ENCODE results near the gene ZBP1. TPM values are rescaled to one million over a fixed set of nuclear protein-coding genes. Genes with fewer than 3 reads are reported as not detected.

The ZBP1 gene
- total RNA-seq, 1 experiment from 2014 or later = 2.9 TPM

GRCh38 chr20:57649617-57650015 is 29.4 kb upstream of the ZBP1 start:
- intact Hi-C loops (cut with micrococcal nuclease; ENCODE audit: unreplicated experiment) = no loop called here
- BruUV-seq (replicated peaks) = no TSS peak
- peak; percentile 21 for DNase-seq
- no peak overlapping the region for H3K4me3 Mint-ChIP-seq (ENCODE audit: low read depth, unreplicated experiment)
- H3K4me1 Mint-ChIP-seq (ENCODE audit: low read depth, unreplicated experiment) = peaks cover 34% of the 10 kb centered on the region
- CTCF ChIA-PET = no interaction called here
- H3K9me3 Mint-ChIP-seq (ENCODE audit: low read depth, unreplicated experiment) = peaks cover under 1% of the 10 kb centered on the region
- peaks cover 100% of the 10 kb centered on the region for H3K36me3 Mint-ChIP-seq (ENCODE audit: insufficient read depth, unreplicated experiment)
- no peaks in the 10 kb centered on the region for H3K27me3 Mint-ChIP-seq (ENCODE audit: unreplicated experiment)
- peak overlapping the region; percentile 95 for H3K27ac Mint-ChIP-seq (ENCODE audit: unreplicated experiment)
- TF ChIP-seq CTCF (IDR thresholded peaks at IDR 0.05; ENCODE audit: unreplicated experiment) = no peak

DNA sequence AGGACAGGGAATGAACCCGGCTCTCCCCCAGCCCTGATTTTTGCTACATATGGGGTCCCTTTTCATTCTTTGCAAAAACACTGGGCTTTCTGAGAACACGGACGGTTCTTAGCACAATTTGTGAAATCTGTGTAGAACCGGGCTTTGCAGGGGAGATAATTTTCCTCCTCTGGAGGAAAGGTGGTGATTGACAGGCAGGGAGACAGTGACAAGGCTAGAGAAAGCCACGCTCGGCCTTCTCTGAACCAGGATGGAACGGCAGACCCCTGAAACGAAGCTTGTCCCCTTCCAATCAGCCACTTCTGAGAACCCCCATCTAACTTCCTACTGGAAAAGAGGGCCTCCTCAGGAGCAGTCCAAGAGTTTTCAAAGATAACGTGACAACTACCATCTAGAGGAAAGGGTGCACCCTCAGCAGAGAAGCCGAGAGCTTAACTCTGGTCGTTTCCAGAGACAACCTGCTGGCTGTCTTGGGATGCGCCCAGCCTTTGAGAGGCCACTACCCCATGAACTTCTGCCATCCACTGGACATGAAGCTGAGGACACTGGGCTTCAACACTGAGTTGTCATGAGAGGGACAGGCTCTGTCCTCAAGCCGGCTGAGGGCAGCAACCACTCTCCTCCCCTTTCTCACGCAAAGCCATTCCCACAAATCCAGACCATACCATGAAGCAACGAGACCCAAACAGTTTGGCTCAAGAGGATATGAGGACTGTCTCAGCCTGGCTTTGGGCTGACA is 28.8 kb upstream of the ZBP1 start:
- no peaks in the 10 kb centered on the region for H3K27me3 Mint-ChIP-seq (ENCODE audit: unreplicated experiment)
- H3K4me3 Mint-ChIP-seq (ENCODE audit: low read depth, unreplicated experiment) = no peak overlapping the region
- intact Hi-C loops (cut with micrococcal nuclease; ENCODE audit: unreplicated experiment) = no loop called here
- no TSS peak for BruUV-seq (replicated peaks)
- peaks cover 4% of the 10 kb centered on the region for H3K9me3 Mint-ChIP-seq (ENCODE audit: low read depth, unreplicated experiment)
- DNase-seq = peak; percentile 14
- H3K27ac Mint-ChIP-seq (ENCODE audit: unreplicated experiment) = peak overlapping the region; percentile 95
- no peak for TF ChIP-seq CTCF (IDR thresholded peaks at IDR 0.05; ENCODE audit: unreplicated experiment)
- H3K4me1 Mint-ChIP-seq (ENCODE audit: low read depth, unreplicated experiment) = peaks cover 28% of the 10 kb centered on the region
- CTCF ChIA-PET = interaction anchor here (0.6 to 2.3 kb wide), 3 partner anchors 11 to 534 kb away, joined by 3 to 9 read pairs (median 4); no protein-coding TSS in a partner anchor
- H3K36me3 Mint-ChIP-seq (ENCODE audit: insufficient read depth, unreplicated experiment) = peaks cover 100% of the 10 kb centered on the region

GRCh38 chr20:57647933-57648785 is 27.9 kb upstream of the ZBP1 start:
- Mint-ChIP-seq H3K9me3 (ENCODE audit: low read depth, unreplicated experiment) (peaks cover 6% of the 10 kb centered on the region), H3K27ac (ENCODE audit: unreplicated experiment) (peak overlapping the region; percentile 95), H3K27me3 (ENCODE audit: unreplicated experiment) (no peaks in the 10 kb centered on the region), H3K4me1 (ENCODE audit: low read depth, unreplicated experiment) (peaks cover 21% of the 10 kb centered on the region), H3K36me3 (ENCODE audit: insufficient read depth, unreplicated experiment) (peaks cover 93% of the 10 kb centered on the region), H3K4me3 (ENCODE audit: low read depth, unreplicated experiment) (peak overlapping the region; percentile 18)
- CTCF ChIA-PET = interaction anchor here (0.6 to 2.3 kb wide), 4 partner anchors 10 to 535 kb away, joined by 3 to 9 read pairs (median 4); partner anchors contain the start of gene ZBP1
- no TSS peak for BruUV-seq (replicated peaks)
- intact Hi-C loops (cut with micrococcal nuclease; ENCODE audit: unreplicated experiment) = loop anchor here (1.0 kb wide), 1 partner anchor 31 kb away; no protein-coding TSS in a partner anchor
- peak; percentile 9 for DNase-seq
- TF ChIP-seq CTCF (IDR thresholded peaks at IDR 0.05; ENCODE audit: unreplicated experiment) = no peak

DNA sequence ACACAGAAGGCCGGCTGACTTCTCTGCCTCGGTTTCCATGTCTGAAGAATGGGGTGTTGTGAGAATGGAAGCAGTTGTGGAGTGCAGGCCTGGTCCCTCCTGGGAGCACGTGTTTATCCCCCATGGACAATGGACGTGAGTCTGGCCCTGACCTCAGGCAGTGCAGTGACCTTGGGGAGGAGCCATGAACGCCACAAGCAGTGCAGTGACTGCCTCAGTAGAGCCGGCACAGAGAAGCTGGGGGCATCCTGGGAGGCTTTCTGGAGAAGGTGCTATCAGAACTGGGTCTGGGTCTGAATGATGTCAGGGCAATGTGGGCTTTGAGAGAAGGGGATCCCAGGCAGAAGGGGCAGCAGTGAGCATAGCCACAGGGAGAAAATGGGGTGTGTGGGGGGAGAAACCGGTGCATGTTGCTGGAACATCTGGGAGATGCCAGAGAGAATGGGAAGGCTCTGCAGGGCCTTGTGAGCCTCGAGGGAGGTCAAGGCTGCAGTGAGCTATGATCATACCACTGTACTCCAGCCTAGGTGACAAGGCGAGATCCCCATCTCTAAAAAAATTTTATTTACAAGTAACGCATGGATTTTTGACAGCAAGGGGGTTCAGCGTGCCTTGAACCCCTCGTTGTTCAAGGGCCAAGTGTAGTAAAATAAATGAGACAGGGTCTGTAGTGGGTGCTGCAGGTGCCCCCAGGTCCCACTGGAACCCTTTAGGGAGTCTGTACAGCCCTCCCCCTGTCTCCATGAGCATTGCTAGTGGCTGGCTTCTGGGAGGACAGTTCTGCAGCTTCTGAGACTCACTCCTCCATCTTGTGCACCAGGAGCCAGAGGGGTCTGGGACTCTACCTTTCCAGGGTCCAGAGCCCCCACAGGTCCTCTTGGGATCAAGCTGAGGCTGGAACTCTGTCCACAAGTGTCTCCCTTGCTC is 27.0 kb upstream of the ZBP1 start:
- CTCF ChIA-PET = interaction anchor here (0.6 to 2.3 kb wide), 2 partner anchors 25 to 27 kb away, joined by 3 to 9 read pairs; partner anchors contain the start of gene ZBP1
- Mint-ChIP-seq H3K27me3 (ENCODE audit: unreplicated experiment) (no peaks in the 10 kb centered on the region), H3K4me3 (ENCODE audit: low read depth, unreplicated experiment) (peak overlapping the region; percentile 28), H3K36me3 (ENCODE audit: insufficient read depth, unreplicated experiment) (peaks cover 84% of the 10 kb centered on the region), H3K4me1 (ENCODE audit: low read depth, unreplicated experiment) (peaks cover 21% of the 10 kb centered on the region), H3K9me3 (ENCODE audit: low read depth, unreplicated experiment) (peaks cover 6% of the 10 kb centered on the region), H3K27ac (ENCODE audit: unreplicated experiment) (peak overlapping the region; percentile 95)
- DNase-seq = peak; percentile 36
- intact Hi-C loops (cut with micrococcal nuclease; ENCODE audit: unreplicated experiment) = loop anchor here (1.0 kb wide), 1 partner anchor 30 kb away; no protein-coding TSS in a partner anchor
- BruUV-seq (replicated peaks) = no TSS peak
- TF ChIP-seq CTCF (IDR thresholded peaks at IDR 0.05; ENCODE audit: unreplicated experiment) = peak; percentile 8

Data from Calu3 (cell line).